GM06990 (cell line): ENCODE data around the gene RRM2.
A peak's percentile ranks its signal among the peaks of the same experiment; 100 is the strongest.

Experiments
- DNase-seq: peaks from one replicate; pipeline ENCODE4 v3.0.0-alpha.2; 2011; ENCODE audit not compliant: insufficient read length; ENCODE audit errors: extremely low read depth
- H3K27me3 ChIP-seq: replicated peaks from 2 replicates; pipeline ENCODE4 v1.6.0; 2011; ENCODE audit warnings: low read length; ENCODE audit not compliant: control insufficient read depth, insufficient read depth
- H3K36me3 ChIP-seq: 2 replicates; pipeline ENCODE4 v1.5.1; 2011; ENCODE audit warnings: low read length; ENCODE audit not compliant: control insufficient read depth, insufficient read depth
- H3K4me3 ChIP-seq: replicated peaks from 2 replicates; pipeline ENCODE4 v1.5.1; 2011; ENCODE audit warnings: low read depth, mild to moderate bottlenecking, control low read depth, low read length
- TF ChIP-seq, protein P1 (sequence below): IDR thresholded peaks from 2 replicates; pipeline ENCODE4 v1.5.1; 2011; ENCODE audit warnings: low read length, control low read depth, mild to moderate bottlenecking, inconsistent platforms; ENCODE audit not compliant: insufficient read depth, poor library complexity, severe bottlenecking

The RRM2 gene

GRCh38 chr2:10120877-10121574, 1.5 kb upstream of the RRM2 start:
- peaks cover 3% of the 10 kb centered on the region for H3K36me3 ChIP-seq
- no peaks in the 10 kb centered on the region for H3K27me3 ChIP-seq
- no peak for DNase-seq
- H3K4me3 ChIP-seq, result peak overlapping the region; percentile 90
- TF ChIP-seq, protein P1, sequence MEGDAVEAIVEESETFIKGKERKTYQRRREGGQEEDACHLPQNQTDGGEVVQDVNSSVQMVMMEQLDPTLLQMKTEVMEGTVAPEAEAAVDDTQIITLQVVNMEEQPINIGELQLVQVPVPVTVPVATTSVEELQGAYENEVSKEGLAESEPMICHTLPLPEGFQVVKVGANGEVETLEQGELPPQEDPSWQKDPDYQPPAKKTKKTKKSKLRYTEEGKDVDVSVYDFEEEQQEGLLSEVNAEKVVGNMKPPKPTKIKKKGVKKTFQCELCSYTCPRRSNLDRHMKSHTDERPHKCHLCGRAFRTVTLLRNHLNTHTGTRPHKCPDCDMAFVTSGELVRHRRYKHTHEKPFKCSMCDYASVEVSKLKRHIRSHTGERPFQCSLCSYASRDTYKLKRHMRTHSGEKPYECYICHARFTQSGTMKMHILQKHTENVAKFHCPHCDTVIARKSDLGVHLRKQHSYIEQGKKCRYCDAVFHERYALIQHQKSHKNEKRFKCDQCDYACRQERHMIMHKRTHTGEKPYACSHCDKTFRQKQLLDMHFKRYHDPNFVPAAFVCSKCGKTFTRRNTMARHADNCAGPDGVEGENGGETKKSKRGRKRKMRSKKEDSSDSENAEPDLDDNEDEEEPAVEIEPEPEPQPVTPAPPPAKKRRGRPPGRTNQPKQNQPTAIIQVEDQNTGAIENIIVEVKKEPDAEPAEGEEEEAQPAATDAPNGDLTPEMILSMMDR, result no peak

- TF ChIP-seq, protein P1, result no peak
- no peak for DNase-seq
- H3K36me3 ChIP-seq, result peaks cover 7% of the 10 kb centered on the region
Measured at GRCh38 chr2:10123281-10123680, 742 bp downstream of the RRM2 start.

GRCh38 chr2:10124538-10125045, 2.1 kb downstream of the RRM2 start:
- Histone ChIP-seq H3K27me3 (no peaks in the 10 kb centered on the region), H3K36me3 (peaks cover 7% of the 10 kb centered on the region), H3K4me3 (peak overlapping the region; percentile 90)
- DNase-seq, result no peak
- TF ChIP-seq, protein P1, result peak; percentile 45

More at GRCh38 chr2:10123281-10123680, 742 bp downstream of the RRM2 start:
- peak overlapping the region; percentile 90 for H3K4me3 ChIP-seq
- H3K27me3 ChIP-seq, result no peaks in the 10 kb centered on the region

DNA sequence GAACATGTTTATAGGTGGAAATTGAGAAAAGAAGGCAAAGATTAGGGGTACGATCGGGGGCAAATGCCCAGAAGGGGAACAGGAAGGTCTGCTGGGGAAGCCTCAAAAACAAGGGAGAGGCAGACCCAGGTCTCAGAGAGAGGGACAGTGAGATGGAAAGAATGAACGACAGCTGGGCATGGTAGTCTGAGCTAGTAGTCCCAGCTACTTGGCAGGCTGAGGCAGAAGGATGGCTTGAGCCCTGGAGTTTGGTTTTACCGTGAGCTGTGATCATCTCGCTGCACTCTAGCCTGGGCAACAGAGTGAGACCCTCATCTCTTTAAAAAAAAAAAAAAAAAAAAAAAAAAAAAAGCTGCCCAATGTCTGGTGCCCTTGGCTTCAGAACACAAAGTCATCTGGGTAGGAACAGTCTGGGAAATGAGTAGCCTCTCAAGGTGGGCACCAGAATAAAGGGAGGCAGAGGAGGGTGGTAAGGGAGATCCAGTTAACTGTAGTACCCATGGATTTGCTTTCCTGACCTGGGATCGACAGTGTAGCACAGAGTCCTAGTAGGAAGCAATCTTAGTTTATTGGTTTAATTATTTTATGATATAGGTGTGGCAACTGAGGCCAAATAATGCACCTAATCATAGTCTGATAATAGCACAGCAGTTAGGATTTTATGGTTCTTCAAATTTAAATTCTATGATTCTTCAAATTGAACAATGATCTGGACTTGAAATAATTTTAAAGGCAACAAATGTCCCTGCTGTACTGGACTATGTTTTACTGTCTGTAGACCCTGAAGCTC, 3.5 kb downstream of the RRM2 start:
- Histone ChIP-seq H3K4me3 (no peak overlapping the region; the same call in 1 of the 2 replicates), H3K27me3 (no peaks in the 10 kb centered on the region), H3K36me3 (peaks cover 7% of the 10 kb centered on the region)
- DNase-seq, result no peak
- TF ChIP-seq, protein P1, result no peak

DNA sequence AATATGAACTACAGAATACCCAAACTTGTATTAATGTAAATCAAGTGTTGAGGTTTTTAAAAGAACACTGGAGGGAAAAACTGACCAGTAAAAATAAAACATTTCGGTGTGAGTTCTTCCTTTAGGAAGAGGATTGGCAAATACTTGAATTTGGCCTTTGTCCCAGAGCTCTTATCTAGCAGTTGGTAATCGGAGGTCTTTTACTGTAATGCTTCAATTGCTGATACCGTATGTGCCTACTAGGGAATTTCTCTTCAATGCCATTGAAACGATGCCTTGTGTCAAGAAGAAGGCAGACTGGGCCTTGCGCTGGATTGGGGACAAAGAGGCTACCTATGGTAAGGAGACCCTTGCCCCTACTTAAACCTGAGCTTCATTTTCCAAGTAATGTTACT, 4.1 kb downstream of the RRM2 start:
- peaks cover 7% of the 10 kb centered on the region for H3K36me3 ChIP-seq
- no peak for DNase-seq
- H3K27me3 ChIP-seq, result no peaks in the 10 kb centered on the region
- no peak overlapping the region for H3K4me3 ChIP-seq
- TF ChIP-seq, protein P1, result no peak
